ENCODE data around the gene POLR3K.

GRCh38 chr16:53346-54236, at the start of gene POLR3K, which contains the start of gene SNRNP25:
- TF ChIP-seq CTCF (IDR thresholded peaks at IDR 0.05; ENCODE audit: low read depth, low read length) (no peak), POLR2A (IDR thresholded peaks at IDR 0.05; ENCODE audit: extremely low read depth, insufficient read length) (peak; percentile 79), MAX (IDR thresholded peaks at IDR 0.05; ENCODE audit: low read depth, low read length) (peak; percentile 76)

Measured in NB4 (cell line).